Dendritic cell treated with granulocyte-macrophage colony-stimulating factor and Interleukin-4, amounts not matched to agents 40 ng/mL and 50 ng/mL, for 4 days (primary cell): ENCODE measurements around the gene ATP8B4.

Experiments
- H3K27ac Mint-ChIP-seq: one replicate; pipeline ENCODE4 v1.8.0; 2022; ENCODE audit warnings: mild to moderate bottlenecking, mixed read lengths
- H3K27me3 Mint-ChIP-seq: one replicate; pipeline ENCODE4 v1.8.0; 2022; ENCODE audit warnings: mild to moderate bottlenecking, mixed read lengths
- H3K36me3 Mint-ChIP-seq: one replicate; pipeline ENCODE4 v1.8.0; 2022; ENCODE audit warnings: low read depth, mixed read lengths
- H3K4me1 Mint-ChIP-seq: one replicate; pipeline ENCODE4 v1.8.0; 2022; ENCODE audit warnings: low read depth, mixed read lengths
- H3K4me3 Mint-ChIP-seq: one replicate; pipeline ENCODE4 v1.8.0; 2022; ENCODE audit warnings: mild to moderate bottlenecking, moderate library complexity, mixed read lengths
- H3K9me3 Mint-ChIP-seq: one replicate; pipeline ENCODE4 v1.8.0; 2022; ENCODE audit warnings: mixed read lengths
- intact Hi-C: fragments of 100-400 bp; cut with micrococcal nuclease; formaldehyde crosslinking; loops from one replicate; pipeline ENCODE4 v1.15.0; 2022

Gene ATP8B4

DNA sequence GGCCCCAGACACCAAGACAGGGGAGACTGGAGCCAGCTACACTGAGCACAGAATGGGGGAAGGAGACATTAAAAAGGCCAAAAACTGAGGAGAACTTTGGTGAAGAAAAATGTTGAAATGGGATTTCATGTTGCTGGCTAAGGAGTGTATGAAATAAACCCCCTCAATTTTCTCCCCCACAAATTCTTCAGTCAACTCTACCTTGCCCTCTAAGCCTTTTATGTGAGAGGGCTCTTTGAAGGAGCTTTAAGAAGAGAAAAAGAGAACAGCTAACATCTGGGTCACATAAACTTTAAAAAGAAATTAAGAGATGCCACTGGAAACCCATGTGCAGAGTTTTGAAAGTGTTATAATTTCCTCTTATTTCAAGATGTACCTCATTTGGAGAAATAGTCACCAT lies 88.6 kb downstream of the ATP8B4 start:
- no peak overlapping the region for H3K4me3 Mint-ChIP-seq
- H3K27me3 Mint-ChIP-seq = no peaks in the 10 kb centered on the region
- intact Hi-C loops = no loop called here
- peaks cover 71% of the 10 kb centered on the region for H3K36me3 Mint-ChIP-seq
- H3K4me1 Mint-ChIP-seq = peaks cover 4% of the 10 kb centered on the region
- H3K9me3 Mint-ChIP-seq = no peaks in the 10 kb centered on the region
- H3K27ac Mint-ChIP-seq = no peak overlapping the region

GRCh38 chr15:50028326-50028725 lies 90.7 kb downstream of the ATP8B4 start:
- Mint-ChIP-seq H3K9me3 (no peaks in the 10 kb centered on the region), H3K27ac (no peak overlapping the region), H3K4me1 (peaks cover 5% of the 10 kb centered on the region), H3K27me3 (no peaks in the 10 kb centered on the region), H3K4me3 (no peak overlapping the region), H3K36me3 (peaks cover 70% of the 10 kb centered on the region)
- intact Hi-C loops = no loop called here

- H3K4me3 Mint-ChIP-seq = no peak overlapping the region
- intact Hi-C loops = no loop called here
- no peak overlapping the region for H3K27ac Mint-ChIP-seq
- H3K9me3 Mint-ChIP-seq = no peaks in the 10 kb centered on the region
- no peaks in the 10 kb centered on the region for H3K27me3 Mint-ChIP-seq
- peaks cover 84% of the 10 kb centered on the region for H3K36me3 Mint-ChIP-seq
- peaks cover 5% of the 10 kb centered on the region for H3K4me1 Mint-ChIP-seq
Measured at GRCh38 chr15:50024281-50024680, 94.8 kb downstream of the ATP8B4 start.

- H3K36me3 Mint-ChIP-seq = peaks cover 73% of the 10 kb centered on the region
Measured at GRCh38 chr15:50018491-50018890, 100.5 kb downstream of the ATP8B4 start.

GRCh38 chr15:50017522-50017921 lies 101.5 kb downstream of the ATP8B4 start:
- no peak overlapping the region for H3K27ac Mint-ChIP-seq
- no peaks in the 10 kb centered on the region for H3K9me3 Mint-ChIP-seq
- H3K27me3 Mint-ChIP-seq = no peaks in the 10 kb centered on the region
- no peaks in the 10 kb centered on the region for H3K4me1 Mint-ChIP-seq
- intact Hi-C loops = no loop called here
- H3K36me3 Mint-ChIP-seq = peaks cover 77% of the 10 kb centered on the region
- no peak overlapping the region for H3K4me3 Mint-ChIP-seq

More at GRCh38 chr15:50018491-50018890, 100.5 kb downstream of the ATP8B4 start:
- Mint-ChIP-seq H3K9me3 (no peaks in the 10 kb centered on the region), H3K27me3 (no peaks in the 10 kb centered on the region), H3K4me3 (no peak overlapping the region), H3K27ac (no peak overlapping the region), H3K4me1 (no peaks in the 10 kb centered on the region)
- intact Hi-C loops = no loop called here

- H3K9me3 Mint-ChIP-seq = no peaks in the 10 kb centered on the region
- intact Hi-C loops = no loop called here
- peaks cover 77% of the 10 kb centered on the region for H3K36me3 Mint-ChIP-seq
- H3K27me3 Mint-ChIP-seq = no peaks in the 10 kb centered on the region
- H3K4me3 Mint-ChIP-seq = no peak overlapping the region
- H3K4me1 Mint-ChIP-seq = no peaks in the 10 kb centered on the region
- H3K27ac Mint-ChIP-seq = no peak overlapping the region
Measured at GRCh38 chr15:50016951-50017350, 102.1 kb downstream of the ATP8B4 start.

DNA sequence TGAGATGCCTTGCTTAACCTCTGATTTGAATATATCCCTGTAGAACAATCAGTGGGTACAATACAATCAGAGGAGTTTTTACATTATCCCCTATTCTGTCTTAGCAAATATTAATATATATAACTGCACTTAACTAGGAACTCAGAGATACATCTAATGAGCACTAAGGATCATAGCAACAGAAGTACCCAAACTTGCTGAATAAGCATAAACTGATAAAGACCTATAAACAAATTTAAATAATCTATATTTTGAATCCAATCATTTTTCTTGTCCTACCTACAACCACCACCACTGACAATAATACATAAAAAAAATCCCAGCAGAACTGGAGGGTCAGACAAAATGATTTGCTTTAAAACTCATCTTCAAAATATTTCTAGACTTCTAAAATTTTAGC lies 106.2 kb downstream of the ATP8B4 start:
- Mint-ChIP-seq H3K4me3 (no peak overlapping the region), H3K36me3 (peaks cover 65% of the 10 kb centered on the region), H3K4me1 (no peaks in the 10 kb centered on the region), H3K9me3 (no peaks in the 10 kb centered on the region), H3K27ac (no peak overlapping the region), H3K27me3 (no peaks in the 10 kb centered on the region)
- intact Hi-C loops = no loop called here

- Mint-ChIP-seq H3K4me3 (no peak overlapping the region), H3K27ac (no peak overlapping the region), H3K9me3 (no peaks in the 10 kb centered on the region), H3K27me3 (no peaks in the 10 kb centered on the region), H3K36me3 (peaks cover 64% of the 10 kb centered on the region), H3K4me1 (no peaks in the 10 kb centered on the region)
- intact Hi-C loops = no loop called here
Measured at GRCh38 chr15:50009634-50010033, 109.4 kb downstream of the ATP8B4 start.

DNA sequence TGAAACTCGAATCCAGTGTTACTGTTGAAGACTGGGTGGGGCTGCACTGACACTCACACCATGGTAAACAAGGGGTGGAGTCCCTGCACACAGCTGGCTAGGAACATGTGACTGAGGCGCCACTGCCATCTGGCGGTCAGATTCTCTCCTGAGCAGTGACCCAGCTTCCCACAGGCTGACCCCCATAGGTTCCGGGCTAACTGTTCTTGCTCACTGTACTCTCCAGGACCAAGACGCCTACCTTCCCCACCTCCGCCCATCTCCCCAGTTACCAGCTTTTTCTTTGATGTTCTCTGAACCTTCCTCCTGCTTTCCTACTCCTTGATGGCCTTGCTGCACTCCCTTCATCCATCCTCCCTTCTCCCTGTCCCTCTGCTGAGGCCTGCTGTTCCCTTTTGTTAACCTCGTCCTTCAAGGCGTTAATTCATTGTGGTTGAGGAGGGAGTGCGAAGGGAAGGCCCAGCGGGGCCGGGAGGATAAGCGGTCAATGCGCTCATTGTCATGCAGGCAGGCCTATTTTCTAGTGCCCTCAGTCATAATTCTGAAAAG lies 115.2 kb downstream of the ATP8B4 start:
- H3K27ac Mint-ChIP-seq = peak overlapping the region; percentile 19
- peaks cover 67% of the 10 kb centered on the region for H3K36me3 Mint-ChIP-seq
- intact Hi-C loops = no loop called here
- H3K27me3 Mint-ChIP-seq = no peaks in the 10 kb centered on the region
- peaks cover 8% of the 10 kb centered on the region for H3K4me1 Mint-ChIP-seq
- H3K4me3 Mint-ChIP-seq = no peak overlapping the region
- peaks cover 9% of the 10 kb centered on the region for H3K9me3 Mint-ChIP-seq

GRCh38 chr15:49991587-49991986 lies 127.4 kb downstream of the ATP8B4 start:
- Mint-ChIP-seq H3K4me3 (no peak overlapping the region), H3K4me1 (peaks cover 18% of the 10 kb centered on the region), H3K27me3 (no peaks in the 10 kb centered on the region), H3K36me3 (peaks cover 81% of the 10 kb centered on the region), H3K9me3 (no peaks in the 10 kb centered on the region), H3K27ac (no peak overlapping the region)
- intact Hi-C loops = loop anchor here (10.0 kb wide), 2 partner anchors 63 to 527 kb away; no protein-coding TSS in a partner anchor

DNA sequence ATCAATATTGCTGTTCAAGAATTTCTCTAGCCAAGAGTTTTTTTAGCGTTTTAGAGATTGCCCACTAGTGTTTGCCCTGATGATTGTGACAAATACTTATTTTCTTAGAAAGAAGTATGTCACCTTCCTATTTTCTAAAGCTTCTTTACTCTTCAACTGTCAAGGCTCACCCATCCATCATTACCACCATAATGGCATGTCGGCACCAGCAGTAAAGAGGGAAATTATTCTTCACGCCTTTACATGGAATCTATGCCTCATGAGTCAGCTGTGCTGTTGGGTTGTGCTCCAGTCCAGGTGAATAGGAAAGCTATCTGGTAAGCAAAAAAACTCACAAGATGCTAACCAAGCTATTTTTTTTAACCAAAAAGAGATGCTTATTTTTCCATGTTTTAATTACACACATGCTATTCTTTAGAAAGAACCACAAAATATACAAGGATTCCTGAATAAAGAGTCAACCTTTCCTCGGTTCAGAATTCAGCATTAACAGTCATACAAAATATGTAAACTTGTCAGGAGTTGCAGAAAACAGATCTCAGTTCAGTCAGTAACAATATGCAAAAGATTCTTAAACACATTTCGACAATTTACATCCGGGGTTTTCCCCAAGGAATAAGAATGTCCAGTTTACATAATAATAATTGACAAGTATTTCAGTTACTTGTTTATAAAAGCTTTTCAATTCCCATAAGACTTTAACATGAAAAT lies 128.0 kb downstream of the ATP8B4 start:
- Mint-ChIP-seq H3K36me3 (peaks cover 79% of the 10 kb centered on the region), H3K27ac (no peak overlapping the region), H3K4me3 (no peak overlapping the region), H3K9me3 (no peaks in the 10 kb centered on the region), H3K4me1 (peaks cover 23% of the 10 kb centered on the region), H3K27me3 (no peaks in the 10 kb centered on the region)
- intact Hi-C loops = loop anchor here (10.0 kb wide), 2 partner anchors 64 to 526 kb away; no protein-coding TSS in a partner anchor

- intact Hi-C loops = loop anchor here (10.0 kb wide), 1 partner anchor 135 kb away; no protein-coding TSS in a partner anchor
- Mint-ChIP-seq H3K36me3 (peaks cover 74% of the 10 kb centered on the region), H3K9me3 (no peaks in the 10 kb centered on the region), H3K27me3 (no peaks in the 10 kb centered on the region), H3K4me3 (no peak overlapping the region), H3K27ac (peak overlapping the region; percentile 33), H3K4me1 (peaks cover 25% of the 10 kb centered on the region)
Measured at GRCh38 chr15:49989498-49989897, 129.5 kb downstream of the ATP8B4 start.

DNA sequence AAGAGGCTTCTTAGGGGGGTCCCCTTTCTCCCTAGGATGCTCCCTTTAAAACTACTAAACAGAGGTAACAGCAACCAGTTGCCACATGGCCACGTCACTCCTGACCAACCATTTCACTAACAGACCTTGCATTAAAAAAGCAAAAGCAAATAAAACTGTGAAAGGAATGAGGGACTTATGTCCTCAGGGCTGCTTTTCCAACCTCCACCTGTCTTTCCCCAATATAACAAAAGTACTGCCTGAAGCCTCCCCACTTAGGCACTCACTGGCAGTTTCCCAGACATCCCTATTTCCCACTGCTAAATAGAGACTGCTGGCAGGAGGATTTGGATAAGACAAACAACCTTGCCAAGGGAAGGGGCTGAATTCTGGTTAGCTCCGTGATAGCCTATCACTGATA lies 130.3 kb downstream of the ATP8B4 start:
- peaks cover 25% of the 10 kb centered on the region for H3K4me1 Mint-ChIP-seq
- intact Hi-C loops = loop anchor here (10.0 kb wide), 1 partner anchor 136 kb away; no protein-coding TSS in a partner anchor
- no peaks in the 10 kb centered on the region for H3K27me3 Mint-ChIP-seq
- H3K4me3 Mint-ChIP-seq = no peak overlapping the region
- H3K27ac Mint-ChIP-seq = no peak overlapping the region
- peaks cover 75% of the 10 kb centered on the region for H3K36me3 Mint-ChIP-seq
- H3K9me3 Mint-ChIP-seq = no peaks in the 10 kb centered on the region

- Mint-ChIP-seq H3K36me3 (peaks cover 78% of the 10 kb centered on the region), H3K9me3 (no peaks in the 10 kb centered on the region), H3K27me3 (no peaks in the 10 kb centered on the region), H3K27ac (no peak overlapping the region), H3K4me1 (peaks cover 25% of the 10 kb centered on the region), H3K4me3 (no peak overlapping the region)
- intact Hi-C loops = loop anchor here (10.0 kb wide), 1 partner anchor 137 kb away; no protein-coding TSS in a partner anchor
Measured at GRCh38 chr15:49987896-49988295, 131.1 kb downstream of the ATP8B4 start.
